ENCODE results near the gene MMP11. TPM values are rescaled to one million over a fixed set of nuclear protein-coding genes. Genes with fewer than 3 reads are reported as not detected.

MMP11 gene
- total RNA-seq, 1 experiment from 2014 or later: 7.4 TPM

- intact Hi-C loops (cut with micrococcal nuclease): loop anchor here (2.0 to 10.0 kb wide), 3 partner anchors 80 to 224 kb away; no protein-coding TSS in a partner anchor
- Histone ChIP-seq H3K4me2 (ENCODE audit: low read length) (peak overlapping the region; percentile 100), H4K20me1 (ENCODE audit: insufficient read depth) (no peaks in the 10 kb centered on the region), H3K9ac (ENCODE audit: low read length) (peak overlapping the region; percentile 93), H3K9me3 (ENCODE audit: control insufficient read depth in 1 of 2, insufficient read depth in 1 of 2, low read depth in 1 of 2, low read length in 2 of 2) (no peaks in the 10 kb centered on the region), H3K27ac (ENCODE audit: low read depth, low read length) (peak overlapping the region; percentile 89), H3K36me3 (ENCODE audit: control insufficient read depth in 1 of 2, insufficient read depth in 2 of 2, low read length in 2 of 2) (peaks cover 9 to 20% of the 10 kb centered on the region in 2 experiments; a peak in 3 of 4 replicates), H2AFZ (ENCODE audit: low read depth, low read length, poor library complexity, severe bottlenecking) (no peak overlapping the region), H3K9me2 (ENCODE audit: insufficient read depth) (no peaks in the 10 kb centered on the region), H3K27me3 (ENCODE audit: insufficient read depth, low read length) (no peaks in the 10 kb centered on the region), H3K79me2 (ENCODE audit: insufficient read depth, low read length) (peaks cover 35% of the 10 kb centered on the region), H3K4me3 (replicated peaks in 1 of 2; ENCODE audit: low read depth in 1 of 2, low read length in 2 of 2) (peak overlapping the region; percentile 73 to 86), H3K4me1 (ENCODE audit: control insufficient read depth in 1 of 2, insufficient read depth in 2 of 2, low read length in 2 of 2) (peaks cover 23 to 68% of the 10 kb centered on the region in 2 experiments)
- ChIA-PET RAD21 (ENCODE audit: low non-redundant PET in 1 of 2, low total read pairs in 2 of 2, uncharacterized antibody in 2 of 2, unreplicated experiment in 2 of 2) (interaction anchor here in 1 of 2 experiments (0.6 kb wide), 1 partner anchor 44 kb away, joined by 3 read pairs; no protein-coding TSS in a partner anchor), POLR2A (interaction anchor here (1.1 to 2.2 kb wide), 2 partner anchors 10 to 16 kb away, joined by 3 to 6 read pairs; no protein-coding TSS in a partner anchor), CTCF (interaction anchor here (1.5 kb wide), 2 partner anchors 11 to 82 kb away, joined by 7 to 8 read pairs; no protein-coding TSS in a partner anchor)
- no TSS peak for BruUV-seq (replicated peaks)
- TF ChIP-seq CEBPB (IDR thresholded peaks at IDR 0.05; ENCODE audit: low read depth) (no peak), SIN3A (IDR thresholded peaks at IDR 0.05; ENCODE audit: low read depth) (no peak), FOSL1 (IDR thresholded peaks at IDR 0.05; ENCODE audit: low read depth) (no peak), CTCF (IDR thresholded peaks at IDR 0.05 in 2 of 3, conservative IDR thresholded peaks at IDR 0.05 in 1 of 3; ENCODE audit: borderline replicate concordance in 1 of 3, insufficient read depth in 1 of 3, low read depth in 2 of 3, low read length in 2 of 3) (no peak), RAD21 (IDR thresholded peaks at IDR 0.05; ENCODE audit: low read depth) (no peak), REST (IDR thresholded peaks at IDR 0.05; ENCODE audit: low read depth) (no peak), POLR2A (IDR thresholded peaks at IDR 0.05; ENCODE audit: borderline replicate concordance, extremely low read depth, insufficient read depth, insufficient read length) (no peak), POLR2AphosphoS5 (IDR thresholded peaks at IDR 0.05; ENCODE audit: low read depth, low read length) (no peak), EZH2 (IDR thresholded peaks at IDR 0.05) (no peak), ZFX (IDR thresholded peaks at IDR 0.05) (no peak), CBX3 (IDR thresholded peaks at IDR 0.05; ENCODE audit: low read depth) (no peak), TCF7L2 (IDR thresholded peaks at IDR 0.05; ENCODE audit: borderline replicate concordance, extremely low read depth, insufficient read depth, insufficient read length) (no peak), EZH2phosphoT487 (IDR thresholded peaks at IDR 0.05; ENCODE audit: borderline replicate concordance) (no peak)
- no peak for DNase-seq (ENCODE audit: low read depth, low spot score)
- ATAC-seq: peak; percentile 6; the same call in 1 of the 2 replicates
These were observed 5.4 kb upstream of the MMP11 start for GRCh38 chr22:23767303-23767672.

All from HCT116 (cell line).